Measurements from ENCODE around the gene TXNL4B. TPM values are rescaled to one million over a fixed set of nuclear protein-coding genes. Genes with fewer than 3 reads are reported as not detected.
"Not testable (repeated sequence)": the region's sequence is repeated elsewhere in the genome, so short reads cannot be mapped to it uniquely, and the experiment has no call there.

TXNL4B gene
- total and polyA plus RNA-seq, 11 donors: 4.6 to 13.5 (median 7.0) TPM

DNA sequence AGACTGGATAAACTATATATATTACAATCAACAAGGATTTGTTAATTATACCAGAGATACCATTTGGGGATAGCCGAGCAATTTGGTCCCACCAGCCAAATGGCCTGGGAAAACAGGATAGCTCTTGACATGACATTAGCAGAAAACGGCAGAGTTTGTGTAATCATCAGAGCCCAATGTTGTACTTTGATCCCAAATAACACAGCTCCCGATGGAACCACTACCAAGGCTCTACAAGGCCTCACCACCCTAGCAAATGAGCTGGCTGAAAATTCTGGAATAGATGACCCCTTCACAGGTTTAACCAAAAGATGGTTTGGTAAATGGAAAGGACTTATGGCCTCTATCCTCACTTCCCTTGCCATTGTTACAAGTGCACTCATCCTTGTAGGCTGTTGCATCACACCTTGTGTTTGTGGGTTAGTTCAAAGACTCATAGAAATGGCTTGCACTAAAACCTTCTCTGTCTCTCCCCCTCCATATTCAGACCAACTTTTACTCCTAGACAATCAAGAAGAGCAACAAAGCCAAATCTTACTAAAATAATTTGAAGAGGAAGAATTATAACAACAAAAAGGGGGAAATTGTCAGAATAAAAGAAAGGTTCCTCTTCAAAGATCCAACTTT, 9.5 kb downstream of the TXNL4B start:
- Histone ChIP-seq H3K9me3 (peaks cover 0 to 16% (median 0%) of the 10 kb centered on the region in 12 donors), H3K27me3 (no peaks in the 10 kb centered on the region), H3K27ac (peak overlapping the region in 1 of 12 donors; percentile 76), H3K4me3 (no peak overlapping the region), H3K4me1 (peaks cover 0 to 10% (median 0%) of the 10 kb centered on the region in 12 donors), H3K36me3 (peaks cover 0 to 50% (median 41%) of the 10 kb centered on the region in 9 donors)
- ATAC-seq (no peak), DNase-seq (no peak)
- 64 to 78% (median 65%) methylated on average over 3 of the region's 3 CpGs for WGBS, 4 donors
- TF ChIP-seq CTCF (IDR thresholded peaks at IDR 0.05) (no peak), POLR2A (IDR thresholded peaks at IDR 0.05) (no peak)
- intact Hi-C loops (cut with DNase I): no loop called here

GRCh38 chr16:72076991-72077706, 16.3 kb downstream of the TXNL4B start:
- H3K27me3 ChIP-seq; H3K27ac ChIP-seq; H3K4me3 ChIP-seq; H3K36me3 ChIP-seq; intact Hi-C loops (cut with DNase I); DNase-seq; ATAC-seq; H3K9me3 ChIP-seq: not testable (repeated sequence)
- 33 to 98% (median 95%) methylated on average over 1 to 2 of the region's 5 CpGs for WGBS, 4 donors
- H3K4me1 ChIP-seq: peaks cover 0 to 31% (median 4%) of the 10 kb centered on the region in 12 donors

DNA sequence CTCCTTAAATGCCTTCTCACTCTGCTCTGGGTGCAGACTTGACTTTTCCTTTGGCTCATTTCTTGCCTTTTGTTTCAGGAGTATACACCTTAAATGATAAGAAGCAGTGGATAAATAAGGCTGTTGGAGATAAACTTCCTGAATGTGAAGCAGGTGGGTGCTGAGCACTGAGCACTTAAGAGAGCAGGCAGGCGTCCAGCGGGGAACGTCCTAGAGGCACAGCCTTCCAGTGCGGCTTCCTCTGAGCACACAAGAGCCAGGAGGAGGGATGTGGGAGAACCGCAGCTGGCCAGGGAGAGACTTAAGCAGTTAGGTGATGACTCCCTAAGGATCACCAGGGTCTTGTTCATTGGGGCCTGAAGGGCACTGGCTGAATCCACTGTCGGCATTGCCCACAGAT, 18.4 kb downstream of the TXNL4B start:
- not testable (repeated sequence) for H3K36me3 ChIP-seq, DNase-seq, H3K9me3 ChIP-seq, H3K27me3 ChIP-seq
- peak; percentile 43 to 62 (median 49) for ATAC-seq
- peaks cover 0 to 36% (median 7%) of the 10 kb centered on the region in 12 donors for H3K4me1 ChIP-seq
- 40 to 71% (median 53%) methylated on average over 1 to 2 of the region's 6 CpGs for WGBS, 4 donors
- H3K27ac ChIP-seq: peak overlapping the region in 10 of 12 donors; percentile 64 to 98 (median 86)
- intact Hi-C loops (cut with DNase I): loop anchor here in 1 of 10 donors (2.0 kb wide), 1 partner anchor 18 kb away; the partner anchor contains the start of genes DHX38 and TXNL4B
- H3K4me3 ChIP-seq: peak overlapping the region in 4 of 12 donors; percentile 16 to 45 (median 30)

- peaks cover 0 to 8% (median 0%) of the 10 kb centered on the region in 9 donors for H3K36me3 ChIP-seq
- WGBS, 4 donors: 41 to 62% (median 54%) methylated on average over 8 of the region's 8 CpGs
- H3K9me3 ChIP-seq: no peaks in the 10 kb centered on the region
- peaks cover 0 to 36% (median 7%) of the 10 kb centered on the region in 12 donors for H3K4me1 ChIP-seq
- TF ChIP-seq CTCF (IDR thresholded peaks at IDR 0.05) (no peak), POLR2A (IDR thresholded peaks at IDR 0.05) (peak in 1 of 2 donors; percentile 25)
- no peaks in the 10 kb centered on the region for H3K27me3 ChIP-seq
- ATAC-seq (peak; percentile 92 to 96 (median 94)), DNase-seq (peak; percentile 55 to 85 (median 69))
- H3K27ac ChIP-seq: peak overlapping the region; percentile 14 to 98 (median 86)
- peak overlapping the region in 9 of 12 donors; percentile 3 to 45 (median 26) for H3K4me3 ChIP-seq
- intact Hi-C loops (cut with DNase I): loop anchor here in 2 of 10 donors (1.0 to 2.0 kb wide), 2 partner anchors 19 to 20 kb away; partner anchors contain the start of genes DHX38 (in 2 of the 2) and TXNL4B (in 2 of the 2)
Observed at GRCh38 chr16:72073560-72074230, 19.7 kb downstream of the TXNL4B start.
